HepG2 (cell line): Measurements from ENCODE around the gene ZDHHC6. TPM values are rescaled to one million over a fixed set of nuclear protein-coding genes. Genes with fewer than 3 reads are reported as not detected.
A peak's percentile ranks its signal among the peaks of the same experiment; 100 is the strongest.

Experiments
- ARNTL ChIP-seq: sonication (generic); formaldehyde crosslinking; IDR thresholded peaks from 2 replicates; pipeline ENCODE4 v1.4.0; 2020; ENCODE audit warnings: mild to moderate bottlenecking, missing genetic modification reagents
- BRD4 ChIP-seq: sonication (generic); formaldehyde crosslinking; IDR thresholded peaks from 2 replicates; pipeline ENCODE4 v1.4.0; 2020; ENCODE audit warnings: missing genetic modification reagents
- CHD2 ChIP-seq: IDR thresholded peaks from 2 replicates; pipeline ENCODE4 v1.6.1; 2011; ENCODE audit warnings: low read depth, low read length, improper control_type of control experiment
- EEA1 ChIP-seq: sonication (generic); formaldehyde crosslinking; IDR thresholded peaks from 2 replicates; pipeline ENCODE4 v1.5.1; 2020; ENCODE audit warnings: mild to moderate bottlenecking, missing genetic modification reagents, borderline replicate concordance
- HOXA9 ChIP-seq: sonication (generic); formaldehyde crosslinking; IDR thresholded peaks from 2 replicates; pipeline ENCODE4 v1.8.1; 2022; ENCODE audit warnings: missing genetic modification reagents, mild to moderate bottlenecking, moderate library complexity, borderline replicate concordance
- KLF16 ChIP-seq, 2 experiments: sonication (generic) in 1 of 2; formaldehyde crosslinking in 1 of 2; IDR thresholded peaks; 2 replicates each; pipeline versions ENCODE4 v1.6.1 to v1.8.0; 2016 to 2023; ENCODE audit warnings: missing genetic modification reagents in 2 of 2, missing compliant biosample characterization in 1 of 2
- MIER2 ChIP-seq: IDR thresholded peaks from 2 replicates; pipeline ENCODE4 v1.6.1; 2016; ENCODE audit warnings: missing biosample characterization, missing genetic modification reagents
- POLR2A ChIP-seq, 2 experiments: IDR thresholded peaks; 2 replicates each; pipeline ENCODE4 v1.6.1; 2011; ENCODE audit warnings: low read depth in 2 of 2, low read length in 2 of 2, mild to moderate bottlenecking in 1 of 2, moderate library complexity in 1 of 2; ENCODE audit not compliant: insufficient read depth in 1 of 2
- SKIL ChIP-seq: sonication (generic); formaldehyde crosslinking; IDR thresholded peaks from 2 replicates; pipeline ENCODE4 v1.8.0; 2022; ENCODE audit warnings: missing genetic modification reagents, mild to moderate bottlenecking, moderate library complexity, borderline replicate concordance
- SRF ChIP-seq: IDR thresholded peaks from 2 replicates; pipeline ENCODE4 v1.6.1; 2011; ENCODE audit warnings: mild to moderate bottlenecking, low read depth, low read length, moderate library complexity
- THAP9 ChIP-seq: sonication (generic); formaldehyde crosslinking; IDR thresholded peaks from 2 replicates; pipeline ENCODE4; 2020; ENCODE audit warnings: missing genetic modification reagents, mild to moderate bottlenecking, borderline replicate concordance
- ZNF362 ChIP-seq: sonication (generic); formaldehyde crosslinking; IDR thresholded peaks from 2 replicates; pipeline ENCODE4 v1.4.0; 2020; ENCODE audit warnings: missing genetic modification reagents, mild to moderate bottlenecking, borderline replicate concordance
- ZNF552 ChIP-seq: sonication (generic); formaldehyde crosslinking; IDR thresholded peaks from 2 replicates; pipeline ENCODE4 v1.9.0; 2022; ENCODE audit warnings: missing genetic modification reagents, mild to moderate bottlenecking, borderline replicate concordance
- ZNF614 ChIP-seq: IDR thresholded peaks from 2 replicates; pipeline ENCODE4 v1.6.1; 2018; ENCODE audit warnings: missing biosample characterization, missing genetic modification reagents, inconsistent platforms, borderline replicate concordance
- ZNF709 ChIP-seq: sonication (generic); formaldehyde crosslinking; IDR thresholded peaks from 2 replicates; pipeline ENCODE4 v1.5.0; 2020; ENCODE audit warnings: mild to moderate bottlenecking, missing genetic modification reagents
- ZNF776 ChIP-seq: sonication (generic); formaldehyde crosslinking; IDR thresholded peaks from 2 replicates; pipeline ENCODE4 v1.4.0; 2020; ENCODE audit warnings: mild to moderate bottlenecking, missing genetic modification reagents
- ZNF777 ChIP-seq: sonication (generic); formaldehyde crosslinking; IDR thresholded peaks from 2 replicates; pipeline ENCODE4 v1.4.0; 2020; ENCODE audit warnings: missing genetic modification reagents
- polyA plus RNA-seq, 8 experiments: library from polyadenylated mRNA; depleted of rRNA in 3 of 8; stranded (reverse) in 7 of 8; unstranded in 1 of 8; fragments of >200 nt; fragmentation: Illumina TruSeq in 4 of 8; extraction: Trizol in 4 of 8; gene quantifications; 2 replicates each; pipeline versions ENCODE4 v1.2.1 to v1.2.3, GENCODE V29; 2011 to 2016; ENCODE audit warnings: low read depth in 4 of 8, missing spikeins in 1 of 8, mixed read lengths in 1 of 8; ENCODE audit not compliant: insufficient read depth in 1 of 8
- total RNA-seq, 5 experiments: library from RNA; depleted of rRNA; stranded (reverse); fragments of >200 nt; fragmentation: Illumina TruSeq; extraction: Trizol; gene quantifications; 2 replicates each; pipeline ENCODE4 v1.2.3, GENCODE V29; 2016; ENCODE audit warnings: low read depth in 1 of 5
- TF ChIP-seq, protein P1 (sequence below): sonication (generic); formaldehyde crosslinking; IDR thresholded peaks from 2 replicates; pipeline ENCODE4 v1.5.1; 2020; ENCODE audit warnings: mild to moderate bottlenecking, missing genetic modification reagents, moderate library complexity

The ZDHHC6 gene
- total and polyA plus RNA-seq, 2 of the 13 experiments (the other 11 are each of a cell fraction or from before 2014, with no cell fraction given), result 20.9 to 49.4 TPM

DNA sequence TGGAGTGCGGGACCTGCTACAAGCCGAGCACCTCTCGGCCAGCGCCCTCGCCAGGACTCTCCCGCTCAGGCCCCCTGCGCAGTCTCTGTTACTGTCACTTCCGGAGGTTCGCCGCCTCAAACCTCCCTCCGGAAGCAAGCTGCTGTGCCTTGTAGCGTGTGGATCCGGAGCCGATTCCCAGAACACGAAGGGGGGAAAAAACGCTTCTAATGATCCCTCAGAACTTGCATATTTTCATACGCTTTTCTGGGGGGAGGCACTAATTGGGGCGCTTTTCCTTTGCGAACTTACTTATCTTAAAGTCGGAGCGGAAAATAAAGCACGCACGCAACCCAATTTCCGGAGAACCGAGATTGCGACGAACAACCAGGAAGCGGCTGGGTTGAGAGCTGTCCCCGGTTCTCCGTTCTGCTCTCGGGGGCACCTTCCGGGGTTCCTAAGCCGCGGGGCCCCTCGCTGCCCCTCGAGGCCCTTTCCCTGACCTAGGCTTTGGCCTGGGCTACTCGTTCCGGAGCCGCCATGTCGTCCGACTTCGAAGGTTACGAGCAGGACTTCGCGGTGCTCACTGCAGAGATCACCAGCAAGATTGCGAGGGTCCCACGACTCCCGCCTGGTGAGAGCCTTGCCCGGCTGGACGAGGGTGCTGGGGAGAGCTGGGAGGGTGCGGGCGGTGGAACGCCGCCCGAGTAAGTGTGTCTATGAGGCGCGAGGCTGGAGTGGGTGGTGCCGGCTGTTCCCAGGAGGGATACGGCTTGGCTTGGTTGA lies at the start of gene ZDHHC6, which contains the start of gene VTI1A (continued):
- TF ChIP-seq, protein P1, sequence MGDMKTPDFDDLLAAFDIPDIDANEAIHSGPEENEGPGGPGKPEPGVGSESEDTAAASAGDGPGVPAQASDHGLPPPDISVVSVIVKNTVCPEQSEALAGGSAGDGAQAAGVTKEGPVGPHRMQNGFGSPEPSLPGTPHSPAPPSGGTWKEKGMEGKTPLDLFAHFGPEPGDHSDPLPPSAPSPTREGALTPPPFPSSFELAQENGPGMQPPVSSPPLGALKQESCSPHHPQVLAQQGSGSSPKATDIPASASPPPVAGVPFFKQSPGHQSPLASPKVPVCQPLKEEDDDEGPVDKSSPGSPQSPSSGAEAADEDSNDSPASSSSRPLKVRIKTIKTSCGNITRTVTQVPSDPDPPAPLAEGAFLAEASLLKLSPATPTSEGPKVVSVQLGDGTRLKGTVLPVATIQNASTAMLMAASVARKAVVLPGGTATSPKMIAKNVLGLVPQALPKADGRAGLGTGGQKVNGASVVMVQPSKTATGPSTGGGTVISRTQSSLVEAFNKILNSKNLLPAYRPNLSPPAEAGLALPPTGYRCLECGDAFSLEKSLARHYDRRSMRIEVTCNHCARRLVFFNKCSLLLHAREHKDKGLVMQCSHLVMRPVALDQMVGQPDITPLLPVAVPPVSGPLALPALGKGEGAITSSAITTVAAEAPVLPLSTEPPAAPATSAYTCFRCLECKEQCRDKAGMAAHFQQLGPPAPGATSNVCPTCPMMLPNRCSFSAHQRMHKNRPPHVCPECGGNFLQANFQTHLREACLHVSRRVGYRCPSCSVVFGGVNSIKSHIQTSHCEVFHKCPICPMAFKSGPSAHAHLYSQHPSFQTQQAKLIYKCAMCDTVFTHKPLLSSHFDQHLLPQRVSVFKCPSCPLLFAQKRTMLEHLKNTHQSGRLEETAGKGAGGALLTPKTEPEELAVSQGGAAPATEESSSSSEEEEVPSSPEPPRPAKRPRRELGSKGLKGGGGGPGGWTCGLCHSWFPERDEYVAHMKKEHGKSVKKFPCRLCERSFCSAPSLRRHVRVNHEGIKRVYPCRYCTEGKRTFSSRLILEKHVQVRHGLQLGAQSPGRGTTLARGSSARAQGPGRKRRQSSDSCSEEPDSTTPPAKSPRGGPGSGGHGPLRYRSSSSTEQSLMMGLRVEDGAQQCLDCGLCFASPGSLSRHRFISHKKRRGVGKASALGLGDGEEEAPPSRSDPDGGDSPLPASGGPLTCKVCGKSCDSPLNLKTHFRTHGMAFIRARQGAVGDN, result peak; percentile 84
- TF ChIP-seq ZNF776 (CRISPR knock-in tag), result peak; percentile 61
- peak; percentile 79; the same call in 1 of the 2 replicates for TF ChIP-seq THAP9 (CRISPR knock-in tag)
- no peak for TF ChIP-seq SRF
- TF ChIP-seq BRD4 (CRISPR knock-in tag), result no peak
- no peak for TF ChIP-seq ZNF777 (CRISPR knock-in tag)
- no peak; the same call in 1 of the 2 replicates for TF ChIP-seq ZNF614 (CRISPR knock-in tag)
- no peak for TF ChIP-seq EEA1 (CRISPR knock-in tag)
- peak; percentile 37; the same call in 1 of the 2 replicates for TF ChIP-seq ZNF709 (CRISPR knock-in tag)
- TF ChIP-seq MIER2, result no peak
- TF ChIP-seq SKIL, result no peak
- 0 out of 4 replicates have a peak, but pooled peaks of 1 of the 2 experiments have one; percentile 60 for TF ChIP-seq KLF16 (CRISPR knock-in tag; IDR thresholded peaks at IDR 0.05)
- 0 out of 2 replicates have a peak, but pooled peaks have one; percentile 37 for TF ChIP-seq ZNF362 (CRISPR knock-in tag)
- TF ChIP-seq ARNTL, result peak; percentile 38; the same call in 1 of the 2 replicates
- peak; percentile 81 to 91 for TF ChIP-seq POLR2A (IDR thresholded peaks at IDR 0.05; ENCODE audit: insufficient read depth in 1 of 2, low read depth in 2 of 2, low read length in 2 of 2)
- no peak for TF ChIP-seq HOXA9
- no peak for TF ChIP-seq CHD2
- peak; percentile 17; the same call in 1 of the 2 replicates for TF ChIP-seq ZNF552 (CRISPR knock-in tag)
